Karpas-422 (cell line): ENCODE data around the gene PRRC2A. TPM values are rescaled to one million over a fixed set of nuclear protein-coding genes. Genes with fewer than 3 reads are reported as not detected.

Source experiments
- DNase-seq: peaks from one replicate; pipeline ENCODE4 v3.0.0-alpha.2; 2015
- H2AFZ ChIP-seq: fragments of 200-600 bp; sonication (generic); 2 replicates; pipeline ENCODE4 v1.6.1; 2014; ENCODE audit warnings: antibody characterized with exemption, low read length, mixed read lengths
- H3K27ac ChIP-seq: fragments of 200-600 bp; sonication (generic); 2 replicates; pipeline ENCODE4 v1.5.1; 2014; ENCODE audit warnings: mild to moderate bottlenecking, low read length, moderate library complexity
- H3K27me3 ChIP-seq: fragments of 200-600 bp; sonication (generic); 2 replicates; pipeline ENCODE4 v1.6.1; 2014; ENCODE audit warnings: low read length, mixed read lengths
- H3K36me3 ChIP-seq: fragments of 200-600 bp; sonication (generic); 2 replicates; pipeline ENCODE4 v1.6.1; 2014; ENCODE audit warnings: low read length, mixed read lengths; ENCODE audit not compliant: insufficient read depth
- H3K4me1 ChIP-seq: fragments of 200-600 bp; sonication (generic); 2 replicates; pipeline ENCODE4 v1.6.1; 2014; ENCODE audit warnings: mild to moderate bottlenecking, low read length, mixed read lengths
- H3K4me2 ChIP-seq: fragments of 200-600 bp; sonication (generic); 2 replicates; pipeline ENCODE4 v1.6.1; 2014; ENCODE audit warnings: low read length, low read depth, mild to moderate bottlenecking; ENCODE audit not compliant: poor library complexity, severe bottlenecking
- H3K4me3 ChIP-seq: fragments of 200-600 bp; sonication (generic); 2 replicates; pipeline ENCODE4 v1.5.1; 2014; ENCODE audit warnings: mild to moderate bottlenecking, antibody characterized with exemption, low read length, mixed read lengths
- H3K79me2 ChIP-seq: fragments of 200-600 bp; sonication (generic); 2 replicates; pipeline ENCODE4 v1.6.1; 2014; ENCODE audit warnings: mild to moderate bottlenecking, low read length, mixed read lengths
- H3K9ac ChIP-seq: fragments of 200-600 bp; sonication (generic); 2 replicates; pipeline ENCODE4 v1.6.0; 2014; ENCODE audit warnings: low read length
- H3K9me2 ChIP-seq: fragments of 200-600 bp; sonication (generic), shearing (Covaris generic); replicated peaks from 2 replicates; pipeline ENCODE4 v1.6.0; 2014; ENCODE audit warnings: mild to moderate bottlenecking, low read length, moderate library complexity; ENCODE audit not compliant: insufficient read depth
- H3K9me3 ChIP-seq: fragments of 300-700, 200-600 bp; sonication (generic); 2 replicates; pipeline ENCODE4 v1.6.1; 2014; ENCODE audit warnings: low read length, mixed read lengths
- H4K20me1 ChIP-seq: fragments of 200-600 bp; sonication (generic); 2 replicates; pipeline ENCODE4 v1.6.1; 2014; ENCODE audit warnings: mild to moderate bottlenecking, antibody characterized with exemption, low read length, low read depth; ENCODE audit not compliant: insufficient read depth
- total RNA-seq: library from RNA; depleted of rRNA; stranded (reverse); fragments of >200 nt; shearing (Covaris generic); gene quantifications from 2 replicates; pipeline ENCODE4 v1.2.3, GENCODE V29; 2014; ENCODE audit warnings: low replicate concordance

The PRRC2A gene
- total RNA-seq, 1 experiment from 2014 or later: 123 TPM

DNA sequence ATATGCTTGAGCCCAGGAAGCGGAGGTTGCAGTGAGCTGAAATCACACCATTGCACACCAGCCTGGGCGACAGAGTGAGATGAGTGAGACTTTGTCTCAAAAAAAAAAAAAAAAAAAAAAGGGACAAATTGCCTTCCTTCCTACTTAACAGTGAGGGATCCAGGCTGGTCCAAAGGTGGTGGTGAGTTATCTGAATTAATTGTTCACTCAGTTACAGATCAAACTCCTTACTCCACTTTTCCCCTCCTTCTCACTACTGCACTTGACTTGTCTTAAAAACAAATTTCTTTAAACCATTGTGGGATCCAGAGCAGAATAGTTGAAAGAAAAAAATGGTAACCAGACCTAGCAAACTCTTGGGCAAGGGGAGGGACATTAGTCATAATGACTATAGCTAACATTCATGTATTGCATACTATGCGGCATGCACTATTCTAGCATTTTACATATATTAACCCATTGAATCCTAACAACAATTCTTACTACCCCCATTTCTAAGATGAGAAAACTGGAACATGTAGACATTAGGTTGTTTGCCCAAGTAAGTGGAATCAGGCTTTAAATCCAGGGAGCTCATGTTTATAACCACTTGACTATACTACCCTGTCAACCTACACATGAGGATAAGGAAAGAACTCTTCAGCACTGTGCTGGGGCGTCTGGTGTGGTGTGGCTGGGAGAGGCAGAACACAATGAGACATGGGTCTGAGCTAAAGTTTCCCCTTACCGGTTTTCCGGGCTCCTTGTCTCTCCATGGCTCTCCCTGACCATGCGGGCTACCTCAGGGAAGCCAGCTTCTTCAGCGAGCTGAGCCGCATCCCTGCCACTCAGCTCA, 42.8 kb downstream of the PRRC2A start:
- peak overlapping the region; percentile 89 for H3K4me2 ChIP-seq
- no peak overlapping the region; the same call in 1 of the 2 replicates for H3K27ac ChIP-seq
- peaks cover 62% of the 10 kb centered on the region for H3K79me2 ChIP-seq
- no peak for DNase-seq
- H3K4me1 ChIP-seq: peaks cover 49% of the 10 kb centered on the region
- no peaks in the 10 kb centered on the region for H3K9me2 ChIP-seq
- H4K20me1 ChIP-seq: peaks cover 8% of the 10 kb centered on the region; the same call in 1 of the 2 replicates
- peak overlapping the region; percentile 90 for H3K9ac ChIP-seq
- no peaks in the 10 kb centered on the region for H3K27me3 ChIP-seq
- H3K4me3 ChIP-seq: peak overlapping the region; percentile 91
- no peak overlapping the region for H2AFZ ChIP-seq
- H3K36me3 ChIP-seq: peaks cover 12% of the 10 kb centered on the region; the same call in 1 of the 2 replicates
- no peaks in the 10 kb centered on the region for H3K9me3 ChIP-seq

DNA sequence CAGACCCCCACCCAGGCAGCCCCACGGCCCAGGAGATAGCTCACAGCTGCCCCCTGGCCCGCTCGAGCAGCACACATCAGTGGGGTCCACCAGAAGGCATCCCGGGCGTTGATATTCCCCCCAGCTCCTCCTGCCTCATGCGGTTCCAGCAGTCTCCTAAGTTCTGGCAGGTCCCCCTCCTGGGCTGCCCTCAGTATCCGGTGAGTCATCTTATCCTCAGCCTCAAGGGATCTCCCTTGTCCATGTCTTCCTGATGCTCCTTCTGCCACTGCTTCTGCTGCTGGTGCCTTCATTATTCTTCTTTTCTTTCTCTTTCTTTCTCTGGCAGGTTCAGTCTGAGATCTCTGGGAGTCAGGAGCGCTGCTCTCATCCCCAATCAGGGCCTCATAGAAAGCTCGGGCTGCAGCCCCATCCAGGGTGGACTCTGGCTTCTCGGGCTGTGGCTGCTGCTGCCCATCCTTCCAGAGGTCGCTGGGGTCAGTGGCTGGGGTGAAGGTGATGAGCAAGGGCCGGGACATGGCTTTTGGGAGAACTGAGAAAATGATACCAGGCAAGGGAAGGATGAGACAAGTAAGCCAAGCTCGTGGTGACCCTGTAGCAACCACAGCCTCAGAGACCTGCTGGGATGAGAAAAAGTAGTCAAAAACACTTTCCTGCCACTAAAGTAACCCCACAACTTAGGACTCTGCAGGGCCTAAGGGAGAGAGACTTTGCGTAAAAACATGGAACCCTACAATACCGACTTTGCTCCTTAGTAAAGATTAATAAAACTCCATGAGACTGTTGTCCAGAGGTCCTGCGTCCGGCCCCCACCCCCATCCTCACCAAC, 43.7 kb downstream of the PRRC2A start:
- Histone ChIP-seq H3K4me2 (peak overlapping the region; percentile 89), H2AFZ (no peak overlapping the region), H3K27ac (peak overlapping the region; percentile 89), H3K9me2 (no peaks in the 10 kb centered on the region), H3K4me3 (peak overlapping the region; percentile 91), H3K9me3 (no peaks in the 10 kb centered on the region), H4K20me1 (peaks cover 9% of the 10 kb centered on the region; the same call in 1 of the 2 replicates), H3K79me2 (peaks cover 56% of the 10 kb centered on the region), H3K9ac (peak overlapping the region; percentile 90), H3K4me1 (peaks cover 41% of the 10 kb centered on the region), H3K27me3 (no peaks in the 10 kb centered on the region), H3K36me3 (peaks cover 21% of the 10 kb centered on the region)
- no peak for DNase-seq

DNA sequence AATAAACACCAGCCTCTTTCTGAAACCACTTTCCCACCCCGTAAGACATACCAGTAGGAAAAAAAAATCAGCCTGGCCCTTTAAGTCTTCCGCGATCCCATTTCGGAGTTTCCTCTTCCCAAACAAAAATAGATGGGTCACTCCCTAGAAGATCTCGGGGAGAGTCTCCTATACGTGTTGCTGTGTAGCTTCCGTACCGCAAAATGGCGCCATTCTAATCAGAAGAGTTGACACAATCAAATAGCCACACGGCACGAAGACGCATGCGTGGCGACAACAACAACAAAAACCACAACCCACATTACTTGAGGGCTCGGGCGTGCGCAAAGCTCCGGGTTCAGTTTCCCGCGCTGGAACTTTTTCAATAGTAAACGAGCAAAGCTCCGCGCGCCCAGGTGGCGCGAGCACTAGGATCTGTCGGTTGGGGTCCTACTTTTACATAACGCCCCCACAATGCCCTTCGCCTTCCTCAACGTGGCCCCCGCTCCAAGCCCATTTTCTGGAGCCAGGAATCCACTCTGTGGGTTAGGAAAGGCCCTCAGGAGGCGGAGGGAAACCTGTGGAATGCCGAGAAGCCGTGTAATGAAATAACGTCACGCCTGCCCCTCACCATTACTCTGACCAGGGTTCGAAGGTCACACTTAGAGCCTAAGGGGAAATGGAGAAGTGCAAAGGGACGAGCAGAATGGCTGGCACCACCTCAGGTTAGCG, 44.4 kb downstream of the PRRC2A start, which contains the start of gene GPANK1:
TSS of gene GPANK1 (minus strand) at position 208 of the 711 bp plus-strand sequence. CDS start 519 bp downstream, outside the sequence.
- Histone ChIP-seq H3K27me3 (no peaks in the 10 kb centered on the region), H4K20me1 (peaks cover 9% of the 10 kb centered on the region; the same call in 1 of the 2 replicates), H3K9me3 (no peaks in the 10 kb centered on the region), H3K4me1 (peaks cover 35% of the 10 kb centered on the region), H3K27ac (peak within 1 kb of the TSS; percentile 89), H3K4me3 (peak within 1 kb of the TSS; percentile 91), H3K9ac (peak within 1 kb of the TSS; percentile 90), H2AFZ (no peak within 1 kb of the TSS), H3K36me3 (peaks cover 25% of the 10 kb centered on the region), H3K4me2 (peak within 1 kb of the TSS; percentile 89), H3K79me2 (peaks cover 48% of the 10 kb centered on the region), H3K9me2 (no peaks in the 10 kb centered on the region)
- DNase-seq: peak; percentile 97

DNA sequence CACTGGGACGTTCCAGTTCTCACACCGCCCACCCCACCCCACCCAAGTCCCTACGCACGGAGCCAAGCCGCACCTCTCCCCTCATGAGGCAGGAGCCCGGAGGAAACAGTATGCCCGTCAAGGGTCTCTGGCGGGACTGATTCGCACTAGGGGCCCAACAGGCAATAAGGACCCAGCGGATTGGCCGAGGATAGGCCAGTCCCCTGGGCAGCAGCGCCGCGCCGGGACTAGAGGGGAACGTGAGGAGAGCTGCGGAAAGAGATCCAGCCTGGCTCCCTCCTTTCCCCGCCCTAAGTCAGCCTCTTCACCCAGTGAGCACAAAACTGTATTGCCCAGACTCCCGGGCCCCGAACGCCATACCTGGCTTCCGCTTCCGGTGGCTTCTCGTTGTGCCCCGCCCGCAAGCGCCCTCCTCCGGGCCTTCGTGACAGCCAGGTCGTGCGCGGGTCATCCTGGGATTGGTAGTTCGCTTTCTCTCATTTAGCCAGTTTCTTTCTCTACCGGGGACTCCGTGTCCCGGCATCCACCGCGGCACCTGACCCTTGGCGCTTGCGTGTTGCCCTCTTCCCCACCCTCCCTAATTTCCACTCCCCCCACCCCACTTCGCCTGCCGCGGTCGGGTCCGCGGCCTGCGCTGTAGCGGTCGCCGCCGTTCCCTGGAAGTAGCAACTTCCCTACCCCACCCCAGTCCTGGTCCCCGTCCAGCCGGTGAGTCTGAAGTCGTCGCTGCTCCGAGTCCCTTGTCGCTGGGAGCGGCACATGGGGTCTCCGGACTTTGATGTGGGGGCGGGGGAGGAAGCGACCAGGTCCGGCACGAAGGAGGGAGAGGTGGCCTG, 45.2 kb downstream of the PRRC2A start, which contains the start of gene CSNK2B:
TSS of gene CSNK2B (plus strand) at position 580 of the 836 bp plus-strand sequence. CDS start 752 bp downstream, outside the sequence.
- H3K27ac ChIP-seq: peak within 1 kb of the TSS; percentile 89
- H3K9ac ChIP-seq: peak within 1 kb of the TSS; percentile 94
- peaks cover 44% of the 10 kb centered on the region for H3K79me2 ChIP-seq
- peaks cover 34% of the 10 kb centered on the region for H3K4me1 ChIP-seq
- H3K9me3 ChIP-seq: no peaks in the 10 kb centered on the region
- H3K4me2 ChIP-seq: peak within 1 kb of the TSS; percentile 89
- no peaks in the 10 kb centered on the region for H3K27me3 ChIP-seq
- peak within 1 kb of the TSS; percentile 91 for H3K4me3 ChIP-seq
- no peaks in the 10 kb centered on the region for H3K9me2 ChIP-seq
- peaks cover 27% of the 10 kb centered on the region for H3K36me3 ChIP-seq
- H2AFZ ChIP-seq: no peak within 1 kb of the TSS
- peak; percentile 99 for DNase-seq
- H4K20me1 ChIP-seq: peaks cover 9% of the 10 kb centered on the region; the same call in 1 of the 2 replicates

DNA sequence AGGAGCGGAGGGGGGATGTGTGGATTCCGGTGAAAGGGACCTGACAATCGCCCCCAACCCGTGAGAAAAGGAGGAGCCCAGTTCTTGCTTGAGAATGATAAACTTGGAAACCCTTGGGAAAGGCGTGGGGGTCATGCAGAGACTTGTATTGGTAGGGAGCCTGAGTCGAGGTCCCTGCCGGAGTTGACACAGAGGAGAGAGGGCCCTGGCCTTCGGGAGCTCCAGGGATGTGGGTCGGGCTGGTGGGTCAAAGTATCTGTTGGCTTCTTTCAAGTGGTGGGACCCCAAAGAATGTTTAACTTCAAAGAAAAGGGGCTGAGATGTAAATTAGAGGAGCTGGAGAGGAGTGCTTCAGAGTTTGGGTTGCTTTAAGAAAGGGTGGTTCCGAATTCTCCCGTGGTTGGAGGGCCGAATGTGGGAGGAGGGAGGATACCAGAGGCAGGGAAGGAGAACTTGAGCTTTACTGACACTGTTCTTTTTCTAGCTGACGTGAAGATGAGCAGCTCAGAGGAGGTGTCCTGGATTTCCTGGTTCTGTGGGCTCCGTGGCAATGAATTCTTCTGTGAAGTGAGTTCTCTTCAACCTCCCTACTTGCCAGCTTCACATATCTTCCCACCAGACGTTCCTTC, 45.9 kb downstream of the PRRC2A start:
- Histone ChIP-seq H3K4me1 (peaks cover 29% of the 10 kb centered on the region), H3K9ac (peak overlapping the region; percentile 94), H3K9me3 (no peaks in the 10 kb centered on the region), H3K4me2 (peak overlapping the region; percentile 85), H3K27me3 (no peaks in the 10 kb centered on the region), H3K36me3 (peaks cover 31% of the 10 kb centered on the region), H3K79me2 (peaks cover 44% of the 10 kb centered on the region), H4K20me1 (peaks cover 9% of the 10 kb centered on the region; the same call in 1 of the 2 replicates), H3K9me2 (no peaks in the 10 kb centered on the region), H3K27ac (peak overlapping the region; percentile 40), H3K4me3 (peak overlapping the region; percentile 91), H2AFZ (no peak overlapping the region)
- DNase-seq: no peak

DNA sequence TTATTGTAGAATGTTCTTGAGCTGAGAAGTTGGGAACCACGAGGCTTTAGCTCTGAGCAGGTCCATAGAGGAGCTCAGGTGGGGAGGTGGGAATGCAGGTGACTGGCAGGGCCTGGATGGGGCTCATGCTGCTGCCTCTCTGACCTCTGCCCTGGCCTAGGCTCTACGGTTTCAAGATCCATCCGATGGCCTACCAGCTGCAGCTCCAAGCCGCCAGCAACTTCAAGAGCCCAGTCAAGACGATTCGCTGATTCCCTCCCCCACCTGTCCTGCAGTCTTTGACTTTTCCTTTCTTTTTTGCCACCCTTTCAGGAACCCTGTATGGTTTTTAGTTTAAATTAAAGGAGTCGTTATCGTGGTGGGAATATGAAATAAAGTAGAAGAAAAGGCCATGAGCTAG, 49.2 kb downstream of the PRRC2A start, which contains the start of gene LY6G5B:
TSS of gene LY6G5B (plus strand) at position 301 of the 400 bp plus-strand sequence. CDS start 975 bp downstream, outside the sequence.
- Histone ChIP-seq H3K9me2 (no peaks in the 10 kb centered on the region), H3K9me3 (no peaks in the 10 kb centered on the region), H3K27ac (no peak within 1 kb of the TSS), H3K79me2 (peaks cover 28% of the 10 kb centered on the region), H4K20me1 (peaks cover 9% of the 10 kb centered on the region; the same call in 1 of the 2 replicates), H3K4me2 (no peak within 1 kb of the TSS), H3K36me3 (peaks cover 33% of the 10 kb centered on the region), H2AFZ (no peak within 1 kb of the TSS), H3K9ac (no peak within 1 kb of the TSS), H3K27me3 (no peaks in the 10 kb centered on the region), H3K4me3 (no peak within 1 kb of the TSS), H3K4me1 (peaks cover 10% of the 10 kb centered on the region)
- no peak for DNase-seq
